Measurements from ENCODE around the gene TSPAN18.

TSPAN18 gene

DNA sequence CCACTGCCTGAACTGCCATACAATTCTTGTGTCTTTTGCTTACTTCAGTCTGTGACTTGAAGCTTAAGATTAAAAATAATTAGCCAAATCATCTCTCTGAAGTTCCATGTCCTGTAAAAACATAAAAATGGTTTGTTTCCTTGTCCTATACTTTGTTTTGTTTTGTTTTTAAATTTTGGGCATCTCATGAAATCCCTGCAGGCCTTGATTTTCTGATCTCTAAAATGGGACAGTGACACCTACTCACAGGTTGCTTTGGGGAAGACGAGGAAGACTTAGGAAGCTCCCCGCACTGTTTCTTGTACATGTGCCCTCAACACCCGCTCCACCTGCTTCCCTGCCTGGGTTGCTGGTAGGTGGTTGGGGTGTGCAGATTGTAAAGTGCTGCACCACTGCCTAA lies 38.9 kb downstream of the TSPAN18 start:
- no peaks in the 10 kb centered on the region; the same call in 1 of the 2 replicates for H3K36me3 ChIP-seq (ENCODE audit: insufficient read depth, low read length)
- H3K4me2 ChIP-seq (ENCODE audit: low read depth, low read length, poor library complexity, severe bottlenecking) = no peak overlapping the region

DNA sequence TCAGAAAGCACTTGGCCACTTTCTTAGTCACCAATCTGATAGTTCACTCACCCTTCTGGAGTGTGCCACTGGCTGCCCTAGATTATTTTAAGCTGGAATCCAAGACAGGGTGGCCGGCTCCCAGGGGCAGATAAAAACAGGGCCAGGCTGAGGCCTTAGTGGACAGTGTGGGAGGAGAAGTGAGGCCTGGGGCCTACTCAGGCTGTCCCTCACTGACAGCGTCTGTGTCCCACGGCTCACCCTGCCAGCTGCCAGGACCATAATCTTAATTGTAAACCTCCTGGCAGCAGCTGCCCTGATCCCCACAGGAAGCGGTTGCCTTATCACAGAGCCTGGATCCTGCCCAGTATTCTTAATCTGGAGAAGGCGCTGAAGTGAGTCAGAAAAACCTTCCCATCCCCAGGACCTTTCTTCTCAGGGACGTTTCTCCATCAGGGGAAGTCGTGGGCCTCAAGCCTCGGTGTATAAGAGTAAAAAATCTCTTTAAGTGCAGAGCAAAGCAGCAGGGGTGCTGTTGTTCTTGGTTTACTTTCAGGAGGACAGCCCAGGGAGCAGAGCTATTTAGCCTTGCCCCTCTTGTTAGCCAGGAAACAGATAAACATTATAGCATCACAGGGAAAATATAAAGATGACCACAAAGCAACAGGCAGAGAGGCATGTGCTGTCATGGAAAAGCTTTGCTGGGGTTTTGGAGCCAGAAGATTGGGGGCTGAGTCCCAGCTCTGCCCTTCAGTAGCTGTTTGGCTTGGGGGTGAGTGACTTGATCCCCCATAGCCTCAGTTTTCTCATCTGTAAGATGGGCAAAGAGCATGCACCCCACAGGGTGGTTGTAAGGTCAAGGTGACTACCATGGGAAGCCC lies 39.6 kb downstream of the TSPAN18 start:
- Histone ChIP-seq H3K9ac (ENCODE audit: low read depth, low read length, poor library complexity, severe bottlenecking) (no peak overlapping the region), H3K4me3 (ENCODE audit: low read length, poor library complexity, severe bottlenecking) (no peak overlapping the region), H3K36me3 (ENCODE audit: insufficient read depth, low read length) (no peaks in the 10 kb centered on the region; the same call in 1 of the 2 replicates), H2AFZ (ENCODE audit: low read length) (no peak overlapping the region; the same call in 1 of the 2 replicates), H3K79me2 (ENCODE audit: insufficient read depth, low read length) (no peaks in the 10 kb centered on the region), H3K4me2 (ENCODE audit: low read depth, low read length, poor library complexity, severe bottlenecking) (no peak overlapping the region), H3F3A (ENCODE audit: low read depth) (no peaks in the 10 kb centered on the region), H4K20me1 (ENCODE audit: insufficient read depth, low read length, poor library complexity, severe bottlenecking) (no peaks in the 10 kb centered on the region), H3K9me3 (ENCODE audit: insufficient read depth, low read depth, low read length) (peaks cover 4% of the 10 kb centered on the region; the same call in 1 of the 2 replicates), H3K4me1 (ENCODE audit: insufficient read depth, low read length, poor library complexity, severe bottlenecking) (peaks cover 10% of the 10 kb centered on the region), H3K9me2 (replicated peaks; ENCODE audit: low read depth, low read length) (no peaks in the 10 kb centered on the region), H3K27me3 (ENCODE audit: insufficient read depth, low read length, poor library complexity, severe bottlenecking) (no peaks in the 10 kb centered on the region)
- TF ChIP-seq, protein P1, sequence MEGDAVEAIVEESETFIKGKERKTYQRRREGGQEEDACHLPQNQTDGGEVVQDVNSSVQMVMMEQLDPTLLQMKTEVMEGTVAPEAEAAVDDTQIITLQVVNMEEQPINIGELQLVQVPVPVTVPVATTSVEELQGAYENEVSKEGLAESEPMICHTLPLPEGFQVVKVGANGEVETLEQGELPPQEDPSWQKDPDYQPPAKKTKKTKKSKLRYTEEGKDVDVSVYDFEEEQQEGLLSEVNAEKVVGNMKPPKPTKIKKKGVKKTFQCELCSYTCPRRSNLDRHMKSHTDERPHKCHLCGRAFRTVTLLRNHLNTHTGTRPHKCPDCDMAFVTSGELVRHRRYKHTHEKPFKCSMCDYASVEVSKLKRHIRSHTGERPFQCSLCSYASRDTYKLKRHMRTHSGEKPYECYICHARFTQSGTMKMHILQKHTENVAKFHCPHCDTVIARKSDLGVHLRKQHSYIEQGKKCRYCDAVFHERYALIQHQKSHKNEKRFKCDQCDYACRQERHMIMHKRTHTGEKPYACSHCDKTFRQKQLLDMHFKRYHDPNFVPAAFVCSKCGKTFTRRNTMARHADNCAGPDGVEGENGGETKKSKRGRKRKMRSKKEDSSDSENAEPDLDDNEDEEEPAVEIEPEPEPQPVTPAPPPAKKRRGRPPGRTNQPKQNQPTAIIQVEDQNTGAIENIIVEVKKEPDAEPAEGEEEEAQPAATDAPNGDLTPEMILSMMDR (conservative IDR thresholded peaks at IDR 0.05; ENCODE audit: low read length) = no peak
- no peak for TF ChIP-seq EZH2phosphoT487 (IDR thresholded peaks at IDR 0.05; ENCODE audit: borderline replicate concordance)

More for the DNA sequence above, 38.9 kb downstream of the TSPAN18 start:
- Histone ChIP-seq H3K9me2 (replicated peaks; ENCODE audit: low read depth, low read length) (no peaks in the 10 kb centered on the region), H3K27me3 (ENCODE audit: insufficient read depth, low read length, poor library complexity, severe bottlenecking) (no peaks in the 10 kb centered on the region), H3K79me2 (ENCODE audit: insufficient read depth, low read length) (no peaks in the 10 kb centered on the region), H2AFZ (ENCODE audit: low read length) (no peak overlapping the region), H4K20me1 (ENCODE audit: insufficient read depth, low read length, poor library complexity, severe bottlenecking) (no peaks in the 10 kb centered on the region), H3K9me3 (ENCODE audit: insufficient read depth, low read depth, low read length) (peaks cover 4% of the 10 kb centered on the region; the same call in 1 of the 2 replicates), H3K4me3 (ENCODE audit: low read length, poor library complexity, severe bottlenecking) (no peak overlapping the region), H3K9ac (ENCODE audit: low read depth, low read length, poor library complexity, severe bottlenecking) (no peak overlapping the region), H3F3A (ENCODE audit: low read depth) (no peaks in the 10 kb centered on the region), H3K4me1 (ENCODE audit: insufficient read depth, low read length, poor library complexity, severe bottlenecking) (peaks cover 10% of the 10 kb centered on the region)
- no peak for TF ChIP-seq EZH2phosphoT487 (IDR thresholded peaks at IDR 0.05; ENCODE audit: borderline replicate concordance)
- TF ChIP-seq, protein P1 (conservative IDR thresholded peaks at IDR 0.05; ENCODE audit: low read length) = no peak

DNA sequence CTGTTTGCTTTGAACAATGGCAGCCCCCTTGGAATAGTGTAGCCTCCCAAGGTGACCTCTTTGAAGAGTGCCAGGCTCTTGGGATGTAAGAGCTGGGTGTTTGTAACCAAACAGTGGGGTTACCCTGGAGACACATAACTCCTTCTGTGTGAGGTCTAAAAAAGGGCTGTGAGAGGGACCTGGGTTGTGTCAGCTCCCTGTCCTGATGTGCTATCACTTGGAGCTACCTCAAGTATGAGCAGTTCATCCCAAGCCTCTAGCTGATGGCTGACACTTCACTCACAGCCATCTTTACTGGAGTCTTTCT lies 40.2 kb downstream of the TSPAN18 start:
- H3K4me2 ChIP-seq (ENCODE audit: low read depth, low read length, poor library complexity, severe bottlenecking) = no peak overlapping the region
- no peak for TF ChIP-seq EZH2phosphoT487 (IDR thresholded peaks at IDR 0.05; ENCODE audit: borderline replicate concordance)
- TF ChIP-seq, protein P1 (conservative IDR thresholded peaks at IDR 0.05; ENCODE audit: low read length) = no peak
- no peaks in the 10 kb centered on the region for H3K9me2 ChIP-seq (replicated peaks; ENCODE audit: low read depth, low read length)
- no peaks in the 10 kb centered on the region for H4K20me1 ChIP-seq (ENCODE audit: insufficient read depth, low read length, poor library complexity, severe bottlenecking)
- H3K9me3 ChIP-seq (ENCODE audit: insufficient read depth, low read depth, low read length) = peaks cover 4% of the 10 kb centered on the region; the same call in 1 of the 2 replicates
- peaks cover 10% of the 10 kb centered on the region for H3K4me1 ChIP-seq (ENCODE audit: insufficient read depth, low read length, poor library complexity, severe bottlenecking)
- H3K9ac ChIP-seq (ENCODE audit: low read depth, low read length, poor library complexity, severe bottlenecking) = no peak overlapping the region
- H3F3A ChIP-seq (ENCODE audit: low read depth) = no peaks in the 10 kb centered on the region
- no peaks in the 10 kb centered on the region for H3K27me3 ChIP-seq (ENCODE audit: insufficient read depth, low read length, poor library complexity, severe bottlenecking)
- no peak overlapping the region for H2AFZ ChIP-seq (ENCODE audit: low read length)
- no peaks in the 10 kb centered on the region; the same call in 1 of the 2 replicates for H3K36me3 ChIP-seq (ENCODE audit: insufficient read depth, low read length)
- no peaks in the 10 kb centered on the region for H3K79me2 ChIP-seq (ENCODE audit: insufficient read depth, low read length)
- no peak overlapping the region for H3K4me3 ChIP-seq (ENCODE audit: low read length, poor library complexity, severe bottlenecking)
